NCI-H1436 treated with DMSO at 0.1 percent for 48 hours (cell line): ENCODE data around the gene PDIA6.
"Not testable (repeated sequence)": the region's sequence is repeated elsewhere in the genome, so short reads cannot be mapped to it uniquely, and the experiment has no call there.

Experiments used
- DNase-seq: peaks from one replicate; lab custom pipeline; 2025; lab: John Stamatoyannopoulos, UW

Gene PDIA6

GRCh38 chr2:10810202-10811161 lies 2.1 kb downstream of the PDIA6 start:
- no peak for DNase-seq

- DNase-seq, result no peak
These were observed 6.0 kb downstream of the PDIA6 start for GRCh38 chr2:10806543-10806942.

- DNase-seq, result not testable (repeated sequence)
These were observed 6.6 kb downstream of the PDIA6 start for GRCh38 chr2:10805990-10806389.

- DNase-seq, result no peak
These were observed 9.9 kb downstream of the PDIA6 start for GRCh38 chr2:10802657-10803056.

- no peak for DNase-seq
These were observed 12.4 kb downstream of the PDIA6 start for GRCh38 chr2:10800163-10800562.

- DNase-seq, result no peak
These were observed 13.8 kb downstream of the PDIA6 start for GRCh38 chr2:10798783-10799182.

- DNase-seq, result no peak
These were observed 15.9 kb downstream of the PDIA6 start for GRCh38 chr2:10796703-10797102.

GRCh38 chr2:10795508-10796046 lies 17.0 kb downstream of the PDIA6 start:
- no peak for DNase-seq

GRCh38 chr2:10794876-10795275 lies 17.7 kb downstream of the PDIA6 start:
- no peak for DNase-seq

- no peak for DNase-seq
These were observed 18.8 kb downstream of the PDIA6 start for GRCh38 chr2:10793816-10794215.

GRCh38 chr2:10792660-10793400 lies 19.8 kb downstream of the PDIA6 start:
- no peak for DNase-seq

GRCh38 chr2:10792001-10792634 lies 20.5 kb downstream of the PDIA6 start:
- DNase-seq, result no peak

- DNase-seq, result no peak
These were observed 22.2 kb downstream of the PDIA6 start for GRCh38 chr2:10790228-10790973.

- no peak for DNase-seq
These were observed 23.7 kb downstream of the PDIA6 start for GRCh38 chr2:10788855-10789254.

GRCh38 chr2:10787176-10787968 lies 25.2 kb downstream of the PDIA6 start:
- no peak for DNase-seq

- no peak for DNase-seq
These were observed 26.2 kb downstream of the PDIA6 start for GRCh38 chr2:10786240-10786982.

- DNase-seq, result no peak
These were observed 27.3 kb downstream of the PDIA6 start for GRCh38 chr2:10785260-10785659.

- DNase-seq, result no peak
These were observed 27.9 kb downstream of the PDIA6 start for GRCh38 chr2:10784719-10785118.

GRCh38 chr2:10783421-10783820 lies 29.2 kb downstream of the PDIA6 start:
- no peak for DNase-seq

- DNase-seq, result no peak
These were observed 30.8 kb downstream of the PDIA6 start for GRCh38 chr2:10781746-10782145.
